MG63 (cell line): Measurements from ENCODE around the gene TMEM120A. TPM values are rescaled to one million over a fixed set of nuclear protein-coding genes. Genes with fewer than 3 reads are reported as not detected.

Experiments
- DNase-seq: peaks from one replicate; pipeline ENCODE4 v3.0.0-alpha.2; 2020
- H3K27me3 ChIP-seq: fragments of 250-450 bp; sonication (Bioruptor Pico); 2 replicates; pipeline ENCODE4 v1.5.1; 2020; ENCODE audit warnings: mild to moderate bottlenecking, moderate library complexity
- H3K36me3 ChIP-seq: fragments of 250-450 bp; sonication (Bioruptor Pico); 2 replicates; pipeline ENCODE4 v1.5.1; 2020; ENCODE audit warnings: mild to moderate bottlenecking, moderate library complexity
- H3K4me3 ChIP-seq: fragments of 250-450 bp; sonication (Bioruptor Pico); 2 replicates; pipeline ENCODE4 v1.5.1; 2020; ENCODE audit warnings: mild to moderate bottlenecking, moderate library complexity
- H3K9me3 ChIP-seq: fragments of 250-450 bp; sonication (Bioruptor Pico); 2 replicates; pipeline ENCODE4 v1.5.1; 2020; ENCODE audit warnings: mild to moderate bottlenecking, moderate library complexity
- total RNA-seq: library from RNA; depleted of rRNA; stranded (reverse); fragments of >200 nt; shearing (Covaris generic); gene quantifications from 2 replicates; pipeline ENCODE4 v1.2.3, GENCODE V29; 2014; ENCODE audit warnings: low replicate concordance; rRNA removed

The TMEM120A gene
- total RNA-seq, 1 experiment from 2014 or later: 12.4 TPM

- no peak overlapping the region for H3K4me3 ChIP-seq
- no peak for DNase-seq
- H3K9me3 ChIP-seq: no peaks in the 10 kb centered on the region
- no peaks in the 10 kb centered on the region for H3K27me3 ChIP-seq
- H3K36me3 ChIP-seq: no peaks in the 10 kb centered on the region; the same call in 1 of the 2 replicates
These were observed 42.9 kb downstream of the TMEM120A start for GRCh38 chr7:75951506-75951905.

DNA sequence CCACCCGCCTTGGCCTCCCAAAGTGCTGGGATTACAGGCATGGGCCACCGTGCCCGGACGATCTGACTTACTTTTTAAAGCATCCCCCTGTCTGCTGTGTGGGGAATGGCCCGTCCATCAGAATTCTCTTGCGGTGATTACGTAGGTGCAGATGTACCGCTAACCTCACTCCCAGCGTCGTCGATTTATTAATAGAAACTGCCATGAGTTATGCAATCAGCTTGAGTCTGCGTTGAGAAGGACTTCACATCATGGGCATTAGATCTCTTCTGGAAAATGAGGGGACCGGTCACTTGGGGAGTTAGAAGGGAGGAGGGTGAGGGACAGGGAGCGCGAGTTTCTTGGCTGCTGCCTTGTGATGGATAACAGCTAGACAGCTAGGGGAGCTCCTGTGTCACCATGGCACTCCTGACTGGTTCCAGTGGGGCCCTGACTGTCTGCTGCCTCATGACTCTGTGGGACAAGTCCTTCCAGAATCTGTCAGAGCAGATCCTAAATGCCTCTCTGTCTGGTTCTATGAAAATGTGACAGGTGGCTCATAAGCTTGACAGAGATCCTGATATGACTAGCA is 44.2 kb downstream of the TMEM120A start:
- H3K27me3 ChIP-seq: no peaks in the 10 kb centered on the region
- DNase-seq: no peak
- no peaks in the 10 kb centered on the region for H3K9me3 ChIP-seq
- no peak overlapping the region for H3K4me3 ChIP-seq
- H3K36me3 ChIP-seq: no peaks in the 10 kb centered on the region

DNA sequence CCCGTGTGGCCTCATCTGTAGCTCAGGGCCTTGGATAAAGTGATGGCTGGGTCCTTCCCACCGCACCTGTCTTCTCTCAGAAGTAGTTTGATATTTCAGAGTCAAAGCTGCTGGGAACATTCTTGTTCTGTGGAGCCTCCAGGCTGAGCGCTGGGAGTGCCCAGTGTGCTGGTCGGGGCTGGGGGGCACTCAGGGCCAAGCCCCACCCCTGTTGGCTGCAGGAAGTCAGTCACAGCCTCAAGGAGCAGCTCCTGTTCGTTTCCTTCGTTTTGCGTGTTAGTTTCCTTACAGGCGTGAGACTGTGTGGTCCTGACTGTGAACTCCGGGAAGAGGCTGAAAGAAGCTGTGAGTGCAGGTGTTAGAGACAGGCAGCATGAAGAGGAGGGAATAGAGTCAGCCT is 46.2 kb downstream of the TMEM120A start:
- Histone ChIP-seq H3K4me3 (no peak overlapping the region), H3K9me3 (no peaks in the 10 kb centered on the region), H3K36me3 (no peaks in the 10 kb centered on the region), H3K27me3 (no peaks in the 10 kb centered on the region)
- no peak for DNase-seq

GRCh38 chr7:75946207-75946855 is 48.1 kb downstream of the TMEM120A start:
- H3K9me3 ChIP-seq: no peaks in the 10 kb centered on the region
- no peak overlapping the region for H3K4me3 ChIP-seq
- DNase-seq: no peak
- H3K27me3 ChIP-seq: no peaks in the 10 kb centered on the region
- H3K36me3 ChIP-seq: no peaks in the 10 kb centered on the region

DNA sequence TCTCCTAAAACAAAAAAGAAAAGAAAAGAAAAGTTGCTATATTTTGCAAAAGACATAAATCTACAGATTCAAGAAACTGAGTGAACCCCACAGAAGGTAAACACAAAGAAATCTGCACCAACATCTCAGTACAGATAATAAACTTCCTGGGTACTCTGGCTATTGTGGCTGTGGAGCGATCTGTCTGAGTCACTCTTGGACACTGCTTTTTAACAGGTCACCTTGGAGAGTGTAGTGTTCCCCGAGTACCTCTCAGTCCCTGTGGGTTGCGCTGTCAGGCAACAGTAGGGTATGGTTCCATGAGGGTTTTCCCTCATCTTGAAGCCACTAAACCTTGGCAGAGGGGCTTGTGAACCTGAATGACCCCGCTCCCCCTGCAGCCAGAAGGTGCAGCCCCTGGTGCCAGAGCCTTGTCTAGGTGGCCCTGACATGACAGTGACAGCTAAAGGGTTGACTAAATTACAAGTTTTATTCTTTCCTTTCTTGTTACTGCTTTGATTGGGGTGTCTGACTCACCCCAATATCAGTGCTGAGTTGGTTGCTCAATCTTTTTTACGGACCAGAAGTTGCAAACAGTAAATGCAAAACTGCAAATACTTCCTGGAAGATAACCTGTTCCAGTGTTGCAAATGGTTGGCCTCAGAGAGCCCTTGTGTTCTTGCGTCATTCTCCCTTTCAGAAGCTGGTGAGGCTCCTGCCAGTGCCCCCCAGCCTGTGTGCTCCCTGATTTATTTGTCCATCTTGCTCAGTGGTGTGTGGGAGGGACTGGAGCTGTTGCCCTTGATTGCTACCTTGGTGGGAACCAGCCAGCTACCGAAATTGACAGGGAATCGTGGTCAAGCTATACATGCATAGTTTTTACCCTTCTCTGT is 48.9 kb downstream of the TMEM120A start:
- DNase-seq: no peak
- Histone ChIP-seq H3K36me3 (no peaks in the 10 kb centered on the region), H3K4me3 (no peak overlapping the region), H3K9me3 (no peaks in the 10 kb centered on the region), H3K27me3 (no peaks in the 10 kb centered on the region)

- Histone ChIP-seq H3K9me3 (no peaks in the 10 kb centered on the region), H3K27me3 (no peaks in the 10 kb centered on the region), H3K4me3 (no peak overlapping the region), H3K36me3 (no peaks in the 10 kb centered on the region)
- DNase-seq: no peak
These were observed 49.9 kb downstream of the TMEM120A start for GRCh38 chr7:75944507-75944906.

GRCh38 chr7:75943864-75944263 is 50.5 kb downstream of the TMEM120A start:
- no peaks in the 10 kb centered on the region for H3K9me3 ChIP-seq
- no peaks in the 10 kb centered on the region for H3K36me3 ChIP-seq
- DNase-seq: peak; percentile 25
- H3K4me3 ChIP-seq: no peak overlapping the region
- H3K27me3 ChIP-seq: no peaks in the 10 kb centered on the region

DNA sequence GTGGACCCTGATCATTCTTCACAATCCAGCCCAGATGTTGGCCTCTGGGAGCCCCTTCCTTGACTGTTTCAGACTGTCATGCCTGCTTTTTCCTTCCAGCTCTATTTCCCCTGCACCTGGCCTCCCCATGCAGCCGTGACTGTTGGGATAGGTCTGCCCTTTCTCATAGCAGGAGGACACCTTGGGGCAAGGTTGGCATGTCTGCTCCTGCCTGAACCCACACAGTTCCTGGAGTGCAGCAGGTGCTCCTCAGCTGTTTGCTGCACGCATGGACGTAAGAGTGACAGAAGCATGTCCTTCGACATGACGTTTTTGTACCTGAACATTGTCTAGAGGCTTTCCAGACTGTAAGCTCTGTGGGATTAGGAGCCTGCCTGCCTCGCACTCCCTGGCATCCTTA is 55.5 kb downstream of the TMEM120A start:
- Histone ChIP-seq H3K9me3 (no peaks in the 10 kb centered on the region), H3K36me3 (no peaks in the 10 kb centered on the region), H3K4me3 (no peak overlapping the region), H3K27me3 (no peaks in the 10 kb centered on the region)
- DNase-seq: no peak

GRCh38 chr7:75937958-75938786 is 56.2 kb downstream of the TMEM120A start:
- Histone ChIP-seq H3K4me3 (no peak overlapping the region), H3K27me3 (no peaks in the 10 kb centered on the region), H3K9me3 (no peaks in the 10 kb centered on the region), H3K36me3 (no peaks in the 10 kb centered on the region)
- no peak for DNase-seq

Other genes with a start within 250 kb of the TMEM120A start
- gene CCL26, start 222.4 kb downstream of the TMEM120A start, total RNA-seq: 22.3 and 44.7 TPM in 2 replicates
- gene CCL24, start 180.8 kb downstream of the TMEM120A start, total RNA-seq: not detected in 2 replicates
- 11.8 and 12.8 TPM in 2 replicates for gene RHBDD2, start 115.6 kb downstream of the TMEM120A start, total RNA-seq
- 13.7 and 23.3 TPM in 2 replicates for gene POR, start 79.4 kb downstream of the TMEM120A start, total RNA-seq
- gene STYXL1, start 53.4 kb upstream of the TMEM120A start, total RNA-seq: 47.9 and 50.2 TPM in 2 replicates
- gene MDH2, start 53.5 kb upstream of the TMEM120A start, total RNA-seq: 97.8 and 140 TPM in 2 replicates
- gene SRRM3, start 207.3 kb upstream of the TMEM120A start, total RNA-seq: 1.2 and 1.4 TPM in 2 replicates